Renal cortical epithelial cell (primary cell): ENCODE data around the gene GPR31. TPM values are rescaled to one million over a fixed set of nuclear protein-coding genes. Genes with fewer than 3 reads are reported as not detected.

Experiments
- DNase-seq: peaks from one replicate; pipeline ENCODE4 v3.0.0-alpha.2; 2011; ENCODE audit warnings: low read depth
- total RNA-seq: library from RNA; depleted of rRNA; stranded (reverse); fragments of >200 nt; gene quantifications from 2 replicates; pipeline ENCODE4 v1.2.3, GENCODE V29; 2014

GPR31 gene
- total RNA-seq, 1 donor from 2014 or later: not detected

- DNase-seq: no peak
These were observed 8.2 kb upstream of the GPR31 start for GRCh38 chr6:167165858-167166471.

GRCh38 chr6:167164261-167164660, 6.5 kb upstream of the GPR31 start:
- no peak for DNase-seq

- DNase-seq: no peak
These were observed 5.8 kb upstream of the GPR31 start for GRCh38 chr6:167163476-167164011.

GRCh38 chr6:167162591-167162990, 4.8 kb upstream of the GPR31 start:
- DNase-seq: peak; percentile 2

GRCh38 chr6:167161851-167162467, 4.2 kb upstream of the GPR31 start:
- no peak for DNase-seq

GRCh38 chr6:167157414-167157813, 366 bp downstream of the GPR31 start:
- DNase-seq: no peak

GRCh38 chr6:167154895-167155294, 2.9 kb downstream of the GPR31 start:
- DNase-seq: no peak

- DNase-seq: no peak
These were observed 3.5 kb downstream of the GPR31 start for GRCh38 chr6:167154291-167154690.

- no peak for DNase-seq
These were observed 4.2 kb downstream of the GPR31 start for GRCh38 chr6:167153521-167153959.

GRCh38 chr6:167152862-167153261, 4.9 kb downstream of the GPR31 start:
- no peak for DNase-seq

GRCh38 chr6:167151648-167152047, 6.1 kb downstream of the GPR31 start:
- no peak for DNase-seq

- DNase-seq: no peak
These were observed 6.7 kb downstream of the GPR31 start for GRCh38 chr6:167150941-167151549.

GRCh38 chr6:167148997-167149396, 8.8 kb downstream of the GPR31 start:
- DNase-seq: no peak

GRCh38 chr6:167148021-167148420, 9.8 kb downstream of the GPR31 start:
- no peak for DNase-seq

- no peak for DNase-seq
These were observed 10.8 kb downstream of the GPR31 start for GRCh38 chr6:167146977-167147376.

GRCh38 chr6:167146135-167146534, 11.6 kb downstream of the GPR31 start:
- DNase-seq: no peak

- no peak for DNase-seq
These were observed 12.3 kb downstream of the GPR31 start for GRCh38 chr6:167145461-167145860.

- no peak for DNase-seq
These were observed 14.7 kb downstream of the GPR31 start for GRCh38 chr6:167143041-167143440.

GRCh38 chr6:167142433-167142761, 15.4 kb downstream of the GPR31 start:
- DNase-seq: no peak

- peak; percentile 13 for DNase-seq
These were observed 15.9 kb downstream of the GPR31 start for GRCh38 chr6:167141667-167142432.

- no peak for DNase-seq
These were observed 16.9 kb downstream of the GPR31 start for GRCh38 chr6:167140589-167141474.
